ENCODE results near the gene PLXNC1. TPM values are rescaled to one million over a fixed set of nuclear protein-coding genes. Genes with fewer than 3 reads are reported as not detected.

PLXNC1 gene
- total and polyA plus RNA-seq, 2 of the 8 experiments (the other 6 are each of a cell fraction or from before 2014, with no cell fraction given) = 0.83 to 2.0 TPM

- Histone ChIP-seq H4K20me1 (replicated peaks in 1 of 2; ENCODE audit: control insufficient read depth in 1 of 2, insufficient read depth in 2 of 2, low read length in 2 of 2) (no peaks in the 10 kb centered on the region), H3K4me1 (replicated peaks in 1 of 4; ENCODE audit: control insufficient read depth in 3 of 4, insufficient read depth in 4 of 4, low read length in 3 of 4) (peaks cover 0 to 8% (median 2%) of the 10 kb centered on the region in 4 experiments; a peak in 2 of 7 replicates), H3K56ac (replicated peaks; ENCODE audit: insufficient read length, low read depth, low read length) (no peak overlapping the region), H3K79me1 (ENCODE audit: low read depth, low read length) (no peaks in the 10 kb centered on the region), H3K23ac (ENCODE audit: insufficient read length) (no peak overlapping the region), H3K4me3 (ENCODE audit: extremely low read depth in 1 of 4, insufficient read depth in 2 of 4, low read depth in 3 of 4, low read length in 4 of 4) (no peak overlapping the region), H2BK15ac (ENCODE audit: low read length) (no peak overlapping the region), H3K4me2 (ENCODE audit: insufficient read depth in 1 of 2, low read depth in 2 of 2, low read length in 2 of 2) (no peak overlapping the region), H4K91ac (replicated peaks; ENCODE audit: insufficient read length, low read length) (no peak overlapping the region), H2BK120ac (replicated peaks; ENCODE audit: low read depth, low read length) (no peak overlapping the region), H4K5ac (ENCODE audit: insufficient read length, low read depth, low read length) (no peak overlapping the region), H2BK12ac (ENCODE audit: low read depth, low read length) (no peak overlapping the region), H3K27me3 (replicated peaks in 1 of 4; ENCODE audit: control insufficient read depth in 3 of 4, extremely low read depth in 1 of 4, insufficient read depth in 3 of 4, low read length in 3 of 4) (no peaks in the 10 kb centered on the region), H3K79me2 (ENCODE audit: control insufficient read depth in 1 of 2, insufficient read depth in 2 of 2, low read length in 2 of 2) (no peaks in the 10 kb centered on the region), H4K8ac (ENCODE audit: extremely low read depth, insufficient read depth, low read length) (no peak overlapping the region), H3K27ac (ENCODE audit: low read depth, low read length) (no peak overlapping the region), H3K9me3 (ENCODE audit: insufficient read depth in 2 of 2, low read depth in 1 of 2, low read length in 1 of 2) (no peaks in the 10 kb centered on the region), H2AFZ (ENCODE audit: low read length) (no peak overlapping the region), H3K23me2 (ENCODE audit: low read depth, low read length) (no peaks in the 10 kb centered on the region), H2AK5ac (ENCODE audit: low read depth, low read length) (no peak overlapping the region), H3K14ac (ENCODE audit: insufficient read length) (no peak overlapping the region), H2BK5ac (ENCODE audit: low read depth, low read length) (no peak overlapping the region), H3K9ac (replicated peaks in 1 of 4; ENCODE audit: extremely low read depth in 1 of 4, low read depth in 3 of 4, low read length in 3 of 4) (no peak overlapping the region), H3K18ac (ENCODE audit: extremely low read depth, low read length) (no peak overlapping the region), H2BK20ac (ENCODE audit: low read length) (no peak overlapping the region), H3K36me3 (ENCODE audit: control insufficient read depth in 2 of 4, insufficient read depth in 4 of 4, low read length in 3 of 4) (no peaks in the 10 kb centered on the region), H3K4ac (replicated peaks; ENCODE audit: insufficient read length, low read depth, low read length) (no peak overlapping the region)
- CTCF ChIA-PET (ENCODE audit: partially characterized antibody) = interaction anchor here (0.9 to 3.5 kb wide), 5 partner anchors 9 to 588 kb away, joined by 3 to 32 read pairs (median 4); no protein-coding TSS in a partner anchor
- TF ChIP-seq MAFK (IDR thresholded peaks at IDR 0.05; ENCODE audit: low read depth, low read length) (no peak), POU5F1 (IDR thresholded peaks at IDR 0.05; ENCODE audit: low read depth, low read length) (no peak), SUZ12 (IDR thresholded peaks at IDR 0.05; ENCODE audit: low read length) (no peak), SIX5 (IDR thresholded peaks at IDR 0.05; ENCODE audit: low read depth, low read length) (no peak), RAD21 (IDR thresholded peaks at IDR 0.05 in 1 of 2, conservative IDR thresholded peaks at IDR 0.05 in 1 of 2; ENCODE audit: low read depth in 2 of 2, low read length in 2 of 2) (no peak), KDM5A (IDR thresholded peaks at IDR 0.05; ENCODE audit: low read length) (no peak), NRF1 (IDR thresholded peaks at IDR 0.05; ENCODE audit: low read depth, low read length) (no peak), CBX8 (IDR thresholded peaks at IDR 0.05; ENCODE audit: borderline replicate concordance, low read depth, low read length) (no peak), MAX (IDR thresholded peaks at IDR 0.05) (no peak), SAP30 (IDR thresholded peaks at IDR 0.05; ENCODE audit: insufficient read depth, insufficient replicate concordance, low read length) (no peak)
- WGBS, 2 experiments (ENCODE audit: extremely low coverage in 1 of 2, insufficient coverage in 1 of 2, insufficient read length in 1 of 2, insufficient replicate concordance in 2 of 2, low coverage in 1 of 2, low lambda C conversion rate in 2 of 2, missing lambda C conversion rate in 1 of 2) = 83% methylated on average over 2 of the region's 2 CpGs; no CpG with 5 or more reads in 1 of the 2 experiments
- FAIRE-seq (no peak), DNase-seq (ENCODE audit: low read depth in 1 of 2, low spot score in 2 of 2) (no peak)
- POLR2A ChIA-PET (ENCODE audit: partially characterized antibody) = no interaction called here
Measured at GRCh38 chr12:94111302-94111701, 37.1 kb upstream of the PLXNC1 start.
